ENCODE data around the gene B4GALT5. TPM values are rescaled to one million over a fixed set of nuclear protein-coding genes. Genes with fewer than 3 reads are reported as not detected.
A peak's percentile ranks its signal among the peaks of the same experiment; 100 is the strongest.

B4GALT5 gene
- polyA plus RNA-seq, 2 donors = 17.9 to 28.3 TPM

GRCh38 chr20:49594143-49594930 is 119.3 kb downstream of the B4GALT5 start:
- H3K27ac ChIP-seq (ENCODE audit: low read depth in 2 of 2, low read length in 1 of 2) = peak overlapping the region; percentile 70 to 85
- no peaks in the 10 kb centered on the region for H3K9me3 ChIP-seq (ENCODE audit: control insufficient read depth in 2 of 2, insufficient read depth in 1 of 2, low read depth in 1 of 2, low read length in 1 of 2)
- H3K4me1 ChIP-seq (ENCODE audit: control insufficient read depth in 2 of 2, insufficient read depth in 2 of 2, low read length in 1 of 2) = peaks cover 9 to 14% of the 10 kb centered on the region in 2 donors
- no peak overlapping the region for H3K4me3 ChIP-seq (ENCODE audit: low read depth in 1 of 2, low read length in 2 of 2)
- H3K36me3 ChIP-seq (ENCODE audit: control insufficient read depth in 2 of 2, insufficient read depth in 2 of 2, low read length in 1 of 2) = no peaks in the 10 kb centered on the region
- no peaks in the 10 kb centered on the region for H3K27me3 ChIP-seq (ENCODE audit: control insufficient read depth in 1 of 2, insufficient read depth in 2 of 2, low read length in 2 of 2)
- WGBS, 2 donors = 35 to 48% methylated on average over 12 of the region's 12 CpGs

- Histone ChIP-seq H3K4me1 (ENCODE audit: control insufficient read depth in 2 of 2, insufficient read depth in 2 of 2, low read length in 1 of 2) (peaks cover 9 to 14% of the 10 kb centered on the region in 2 donors), H3K4me3 (ENCODE audit: low read depth in 1 of 2, low read length in 2 of 2) (no peak overlapping the region)
- 73 to 75% methylated on average over 15 of the region's 15 CpGs for WGBS, 2 donors
Observed at GRCh38 chr20:49593466-49594142, 120.1 kb downstream of the B4GALT5 start.

GRCh38 chr20:49592120-49592519 is 121.6 kb downstream of the B4GALT5 start:
- H3K4me3 ChIP-seq (ENCODE audit: low read depth in 1 of 2, low read length in 2 of 2) = no peak overlapping the region
- no peaks in the 10 kb centered on the region for H3K27me3 ChIP-seq (ENCODE audit: control insufficient read depth in 1 of 2, insufficient read depth in 2 of 2, low read length in 2 of 2)
- no peaks in the 10 kb centered on the region for H3K9me3 ChIP-seq (ENCODE audit: control insufficient read depth in 2 of 2, insufficient read depth in 1 of 2, low read depth in 1 of 2, low read length in 1 of 2)
- H3K36me3 ChIP-seq (ENCODE audit: control insufficient read depth in 2 of 2, insufficient read depth in 2 of 2, low read length in 1 of 2) = no peaks in the 10 kb centered on the region
- no peak overlapping the region for H3K27ac ChIP-seq (ENCODE audit: low read depth in 2 of 2, low read length in 1 of 2)
- peaks cover 9 to 14% of the 10 kb centered on the region in 2 donors for H3K4me1 ChIP-seq (ENCODE audit: control insufficient read depth in 2 of 2, insufficient read depth in 2 of 2, low read length in 1 of 2)

More at GRCh38 chr20:49593466-49594142, 120.1 kb downstream of the B4GALT5 start:
- Histone ChIP-seq H3K9me3 (ENCODE audit: control insufficient read depth in 2 of 2, insufficient read depth in 1 of 2, low read depth in 1 of 2, low read length in 1 of 2) (no peaks in the 10 kb centered on the region), H3K36me3 (ENCODE audit: control insufficient read depth in 2 of 2, insufficient read depth in 2 of 2, low read length in 1 of 2) (no peaks in the 10 kb centered on the region), H3K27me3 (ENCODE audit: control insufficient read depth in 1 of 2, insufficient read depth in 2 of 2, low read length in 2 of 2) (no peaks in the 10 kb centered on the region), H3K27ac (ENCODE audit: low read depth in 2 of 2, low read length in 1 of 2) (peak overlapping the region; percentile 70 to 84)

- no peaks in the 10 kb centered on the region for H3K36me3 ChIP-seq (ENCODE audit: control insufficient read depth in 2 of 2, insufficient read depth in 2 of 2, low read length in 1 of 2)
- 64 to 65% methylated on average over 4 of the region's 4 CpGs for WGBS, 2 donors
- H3K9me3 ChIP-seq (ENCODE audit: control insufficient read depth in 2 of 2, insufficient read depth in 1 of 2, low read depth in 1 of 2, low read length in 1 of 2) = no peaks in the 10 kb centered on the region
- H3K4me3 ChIP-seq (ENCODE audit: low read depth in 1 of 2, low read length in 2 of 2) = no peak overlapping the region
- H3K27ac ChIP-seq (ENCODE audit: low read depth in 2 of 2, low read length in 1 of 2) = peak overlapping the region; percentile 12 to 67
- peaks cover 9 to 14% of the 10 kb centered on the region in 2 donors for H3K4me1 ChIP-seq (ENCODE audit: control insufficient read depth in 2 of 2, insufficient read depth in 2 of 2, low read length in 1 of 2)
- H3K27me3 ChIP-seq (ENCODE audit: control insufficient read depth in 1 of 2, insufficient read depth in 2 of 2, low read length in 2 of 2) = no peaks in the 10 kb centered on the region
Observed at GRCh38 chr20:49591217-49591865, 122.3 kb downstream of the B4GALT5 start.

- WGBS, 2 donors = 83 to 90% methylated on average over 8 of the region's 8 CpGs
- peak overlapping the region in 1 of 2 donors; percentile 47 for H3K27ac ChIP-seq (ENCODE audit: low read depth in 2 of 2, low read length in 1 of 2)
- H3K4me1 ChIP-seq (ENCODE audit: control insufficient read depth in 2 of 2, insufficient read depth in 2 of 2, low read length in 1 of 2) = peaks cover 9 to 14% of the 10 kb centered on the region in 2 donors
- H3K9me3 ChIP-seq (ENCODE audit: control insufficient read depth in 2 of 2, insufficient read depth in 1 of 2, low read depth in 1 of 2, low read length in 1 of 2) = no peaks in the 10 kb centered on the region
- no peak overlapping the region for H3K4me3 ChIP-seq (ENCODE audit: low read depth in 1 of 2, low read length in 2 of 2)
- no peaks in the 10 kb centered on the region for H3K27me3 ChIP-seq (ENCODE audit: control insufficient read depth in 1 of 2, insufficient read depth in 2 of 2, low read length in 2 of 2)
- no peaks in the 10 kb centered on the region for H3K36me3 ChIP-seq (ENCODE audit: control insufficient read depth in 2 of 2, insufficient read depth in 2 of 2, low read length in 1 of 2)
Observed at GRCh38 chr20:49590163-49591017, 123.3 kb downstream of the B4GALT5 start.

- Histone ChIP-seq H3K4me3 (ENCODE audit: low read depth in 1 of 2, low read length in 2 of 2) (no peak overlapping the region), H3K9me3 (ENCODE audit: control insufficient read depth in 2 of 2, insufficient read depth in 1 of 2, low read depth in 1 of 2, low read length in 1 of 2) (no peaks in the 10 kb centered on the region), H3K36me3 (ENCODE audit: control insufficient read depth in 2 of 2, insufficient read depth in 2 of 2, low read length in 1 of 2) (no peaks in the 10 kb centered on the region), H3K4me1 (ENCODE audit: control insufficient read depth in 2 of 2, insufficient read depth in 2 of 2, low read length in 1 of 2) (peaks cover 9 to 11% of the 10 kb centered on the region in 2 donors), H3K27ac (ENCODE audit: low read depth in 2 of 2, low read length in 1 of 2) (peak overlapping the region in 1 of 2 donors; percentile 47), H3K27me3 (ENCODE audit: control insufficient read depth in 1 of 2, insufficient read depth in 2 of 2, low read length in 2 of 2) (no peaks in the 10 kb centered on the region)
- WGBS, 2 donors = 91% methylated on average over 6 of the region's 6 CpGs
Observed at GRCh38 chr20:49589747-49590146, 123.9 kb downstream of the B4GALT5 start.

- WGBS, 2 donors = 49 to 58% methylated on average over 10 of the region's 10 CpGs
- Histone ChIP-seq H3K9me3 (ENCODE audit: control insufficient read depth in 2 of 2, insufficient read depth in 1 of 2, low read depth in 1 of 2, low read length in 1 of 2) (peaks cover 3% of the 10 kb centered on the region in 2 donors), H3K4me1 (ENCODE audit: control insufficient read depth in 2 of 2, insufficient read depth in 2 of 2, low read length in 1 of 2) (peaks cover 0 to 4% of the 10 kb centered on the region in 2 donors), H3K36me3 (ENCODE audit: control insufficient read depth in 2 of 2, insufficient read depth in 2 of 2, low read length in 1 of 2) (no peaks in the 10 kb centered on the region), H3K27me3 (ENCODE audit: control insufficient read depth in 1 of 2, insufficient read depth in 2 of 2, low read length in 2 of 2) (no peaks in the 10 kb centered on the region), H3K4me3 (ENCODE audit: low read depth in 1 of 2, low read length in 2 of 2) (no peak overlapping the region), H3K27ac (ENCODE audit: low read depth in 2 of 2, low read length in 1 of 2) (peak overlapping the region in 1 of 2 donors; percentile 8)
Observed at GRCh38 chr20:49587111-49587570, 126.5 kb downstream of the B4GALT5 start.

GRCh38 chr20:49585585-49586245 is 128.0 kb downstream of the B4GALT5 start:
- Histone ChIP-seq H3K9me3 (ENCODE audit: control insufficient read depth in 2 of 2, insufficient read depth in 1 of 2, low read depth in 1 of 2, low read length in 1 of 2) (peaks cover 3% of the 10 kb centered on the region in 2 donors), H3K27me3 (ENCODE audit: control insufficient read depth in 1 of 2, insufficient read depth in 2 of 2, low read length in 2 of 2) (no peaks in the 10 kb centered on the region), H3K27ac (ENCODE audit: low read depth in 2 of 2, low read length in 1 of 2) (peak overlapping the region in 1 of 2 donors; percentile 27), H3K36me3 (ENCODE audit: control insufficient read depth in 2 of 2, insufficient read depth in 2 of 2, low read length in 1 of 2) (no peaks in the 10 kb centered on the region), H3K4me1 (ENCODE audit: control insufficient read depth in 2 of 2, insufficient read depth in 2 of 2, low read length in 1 of 2) (peaks cover 0 to 4% of the 10 kb centered on the region in 2 donors), H3K4me3 (ENCODE audit: low read depth in 1 of 2, low read length in 2 of 2) (no peak overlapping the region)
- 87 to 88% methylated on average over 9 of the region's 9 CpGs for WGBS, 2 donors

Measured in esophagus (tissue), 2 donors.